HG03442 (cell line): ENCODE measurements around the gene THAP12.

Source experiments
- ATAC-seq: cut with Tn5 transposase; IDR thresholded peaks from one replicate; pipeline ENCODE4 v1.9.1; 2021; ENCODE audit warnings: mild to moderate bottlenecking, moderate library complexity; ENCODE audit not compliant: unreplicated experiment

The THAP12 gene

GRCh38 chr11:76307978-76308747, 72.8 kb downstream of the THAP12 start:
- no peak for ATAC-seq

DNA sequence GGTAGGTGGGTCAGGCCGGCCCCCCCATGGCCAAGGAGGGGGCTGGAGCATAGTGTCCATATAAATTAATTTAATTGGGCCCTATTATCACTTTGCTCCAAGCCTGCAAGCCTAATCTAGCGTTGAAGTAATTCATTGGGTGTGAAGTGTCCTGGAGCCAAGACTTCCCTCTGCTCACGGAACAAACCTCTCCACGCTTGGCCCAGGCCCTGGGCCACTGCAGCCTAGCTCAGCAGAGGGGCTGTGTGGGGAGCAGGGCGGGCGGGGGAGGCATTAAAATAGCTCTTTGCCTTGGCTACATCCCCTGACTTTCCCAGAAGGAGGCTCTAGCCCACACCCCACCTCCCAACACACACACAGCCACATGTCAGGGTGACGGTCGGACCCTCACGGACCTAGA, 73.5 kb downstream of the THAP12 start:
- no peak for ATAC-seq

GRCh38 chr11:76303399-76303798, 77.5 kb downstream of the THAP12 start:
- ATAC-seq, result no peak

DNA sequence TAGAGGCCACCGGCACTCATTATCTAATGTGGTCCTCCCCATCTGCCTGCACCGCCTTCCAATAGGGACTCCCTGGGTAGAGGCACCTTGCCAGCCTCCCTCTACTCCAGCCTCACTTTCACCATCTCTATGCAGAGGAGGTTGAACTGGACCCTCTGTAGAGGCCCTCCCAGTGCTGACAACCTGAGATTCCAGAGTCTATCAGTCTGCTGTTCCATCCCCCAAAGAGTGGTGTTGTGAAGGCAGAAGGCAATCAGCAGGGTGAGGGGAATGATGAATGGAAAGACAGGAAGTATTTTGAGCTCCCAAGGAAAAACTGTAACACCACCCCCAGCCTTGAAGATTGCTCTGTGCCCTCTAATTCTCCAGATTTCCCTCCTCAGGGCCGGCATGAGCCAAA, 77.9 kb downstream of the THAP12 start:
- ATAC-seq, result no peak
